HG03457 (cell line): ENCODE results near the gene KEL.

Experiments used
- ATAC-seq: cut with Tn5 transposase; IDR thresholded peaks from one replicate; pipeline ENCODE4 v1.9.1; 2021; ENCODE audit warnings: moderate number of reproducible peaks; ENCODE audit not compliant: unreplicated experiment

KEL gene

GRCh38 chr7:142961595-142961972 lies 579 bp downstream of the KEL start:
- no peak for ATAC-seq

- no peak for ATAC-seq
Observed at GRCh38 chr7:142960955-142961512, 1.1 kb downstream of the KEL start.

GRCh38 chr7:142959202-142959601 lies 3.0 kb downstream of the KEL start:
- no peak for ATAC-seq

GRCh38 chr7:142957723-142958122 lies 4.4 kb downstream of the KEL start:
- ATAC-seq, result no peak

GRCh38 chr7:142956951-142957623 lies 5.1 kb downstream of the KEL start:
- ATAC-seq, result no peak

GRCh38 chr7:142954680-142955268 lies 7.4 kb downstream of the KEL start:
- no peak for ATAC-seq

- no peak for ATAC-seq
Observed at GRCh38 chr7:142950235-142950634, 11.9 kb downstream of the KEL start.

GRCh38 chr7:142948603-142949002 lies 13.6 kb downstream of the KEL start:
- no peak for ATAC-seq

GRCh38 chr7:142945001-142945400 lies 17.2 kb downstream of the KEL start:
- ATAC-seq, result no peak

GRCh38 chr7:142943706-142944268 lies 18.4 kb downstream of the KEL start:
- ATAC-seq, result no peak

GRCh38 chr7:142942746-142943145 lies 19.4 kb downstream of the KEL start:
- no peak for ATAC-seq

- ATAC-seq, result no peak
Observed at GRCh38 chr7:142941541-142941940, 20.6 kb downstream of the KEL start.

- ATAC-seq, result no peak
Observed at GRCh38 chr7:142940966-142941535, 21.1 kb downstream of the KEL start.

- ATAC-seq, result no peak
Observed at GRCh38 chr7:142939226-142939910, 22.8 kb downstream of the KEL start, which contains the start of gene LLCFC1. Gene LLCFC1, plus strand, starts transcription at chr7:142939484. Its CDS starts 138 bp downstream, at chr7:142939622.

- no peak for ATAC-seq
Observed at GRCh38 chr7:142938611-142939010, 23.6 kb downstream of the KEL start.

GRCh38 chr7:142935941-142936565 lies 26.1 kb downstream of the KEL start:
- ATAC-seq, result no peak

- no peak for ATAC-seq
Observed at GRCh38 chr7:142934056-142934455, 28.1 kb downstream of the KEL start.

GRCh38 chr7:142933624-142934023 lies 28.5 kb downstream of the KEL start, which contains the start of gene TRPV5:
Gene TRPV5, minus strand, starts transcription at chr7:142933746. Its CDS starts 287 bp downstream, at chr7:142933459.
- no peak for ATAC-seq

GRCh38 chr7:142933092-142933475 lies 29.1 kb downstream of the KEL start:
- no peak for ATAC-seq

GRCh38 chr7:142932386-142933091 lies 29.6 kb downstream of the KEL start:
- no peak for ATAC-seq
